HG02623 (cell line): ENCODE measurements around the gene TUSC2.

Experiments used
- ATAC-seq: cut with Tn5 transposase; IDR thresholded peaks from one replicate; pipeline ENCODE4 v1.9.1; 2021; ENCODE audit warnings: moderate library complexity; ENCODE audit not compliant: unreplicated experiment

The TUSC2 gene

GRCh38 chr3:50276762-50277101, 51.3 kb downstream of the TUSC2 start:
- no peak for ATAC-seq

- no peak for ATAC-seq
Measured at GRCh38 chr3:50275996-50276761, 51.8 kb downstream of the TUSC2 start.

GRCh38 chr3:50275141-50275995, 52.7 kb downstream of the TUSC2 start:
- no peak for ATAC-seq
